Measurements from ENCODE around the gene SLC12A8.

SLC12A8 gene

DNA sequence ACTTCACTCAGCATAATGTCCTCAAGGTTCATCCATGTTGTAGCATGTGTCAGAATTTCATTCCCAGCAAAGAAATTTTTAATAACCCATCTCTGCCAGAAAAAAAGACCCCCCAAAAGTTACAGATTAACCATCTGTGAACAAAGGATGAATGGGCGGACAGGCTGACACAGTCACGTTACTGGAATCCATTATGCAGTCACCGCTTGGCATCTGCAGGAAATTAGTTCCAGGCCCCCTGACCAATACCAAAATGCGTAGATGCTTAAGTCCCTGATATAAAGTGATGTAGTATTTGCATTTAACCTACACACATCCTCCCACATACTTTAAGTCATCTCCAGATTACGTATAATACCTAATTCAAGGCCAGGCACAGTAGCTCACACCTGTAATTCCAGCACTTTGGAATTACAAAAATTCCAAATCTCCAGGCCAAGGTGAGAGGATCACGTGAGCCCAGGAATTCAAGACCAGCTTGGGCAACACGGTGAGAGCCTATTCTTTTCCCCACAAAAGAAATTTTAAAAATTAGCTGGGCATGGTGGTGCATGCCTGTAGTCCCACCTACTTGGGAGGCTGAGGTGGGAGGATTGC, 1.5 kb upstream of the SLC12A8 start:
- no peak for DNase-seq

- no peak for DNase-seq
Observed at GRCh38 chr3:125213364-125213755, 812 bp upstream of the SLC12A8 start.

GRCh38 chr3:125212091-125212508, 448 bp downstream of the SLC12A8 start:
- DNase-seq: no peak

DNA sequence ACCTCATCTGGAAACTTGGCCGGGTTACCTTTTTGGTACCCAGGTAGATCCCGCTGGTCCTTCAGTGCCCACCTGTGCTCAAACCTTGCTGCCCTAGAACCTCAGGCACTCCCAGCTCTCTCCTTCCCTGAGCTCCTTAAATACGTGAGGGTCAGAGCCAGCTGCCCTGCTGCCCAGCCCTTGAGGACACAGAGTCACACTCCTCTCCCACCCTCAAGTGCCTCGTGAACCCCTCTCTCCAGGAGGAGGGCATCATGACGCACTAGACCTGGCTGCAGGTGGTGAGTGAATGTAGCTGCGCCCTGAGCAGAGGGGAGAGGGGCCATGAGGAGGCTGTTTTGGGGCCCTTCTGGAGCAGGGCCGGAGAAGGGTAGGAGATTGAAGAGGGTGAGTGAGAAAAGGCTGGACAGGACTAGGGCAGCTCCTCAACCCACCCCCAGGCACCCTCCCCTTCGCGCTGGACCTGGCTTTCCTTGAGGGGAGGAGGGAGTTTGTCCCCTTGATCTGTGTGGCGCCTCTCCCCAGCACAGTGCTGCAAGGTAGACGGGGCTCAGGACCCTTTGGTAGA, 941 bp downstream of the SLC12A8 start:
- DNase-seq: no peak

DNA sequence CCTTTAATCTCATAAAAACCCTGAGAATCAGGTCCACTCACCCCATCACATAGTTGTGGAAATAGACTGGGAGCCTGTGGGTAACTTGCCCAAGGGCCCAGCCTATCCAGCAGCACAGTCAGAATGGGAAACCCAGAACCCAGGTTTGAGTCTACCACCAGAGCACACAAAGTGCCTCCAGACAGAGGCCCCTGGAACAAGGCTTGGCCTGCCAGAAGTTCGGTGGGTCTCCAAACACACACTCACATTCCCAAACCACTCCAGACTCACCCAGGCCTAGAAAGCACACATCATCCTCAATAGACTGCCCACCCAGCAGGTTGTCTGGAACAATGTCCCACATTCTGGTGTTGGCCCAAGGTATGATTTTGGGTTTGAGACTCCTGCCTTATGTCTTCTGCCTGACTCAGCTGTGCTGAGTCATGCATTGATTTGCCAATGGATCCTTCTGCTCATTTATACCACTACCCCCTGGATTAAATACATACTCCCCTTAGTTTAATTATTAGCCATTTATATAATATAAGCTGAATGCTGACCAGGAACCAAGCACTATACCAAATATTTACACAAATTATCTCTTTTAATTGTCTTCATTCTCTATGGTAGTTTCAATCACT, 4.5 kb downstream of the SLC12A8 start:
- DNase-seq: no peak

GRCh38 chr3:125207507-125207906, 5.0 kb downstream of the SLC12A8 start:
- DNase-seq: no peak

DNA sequence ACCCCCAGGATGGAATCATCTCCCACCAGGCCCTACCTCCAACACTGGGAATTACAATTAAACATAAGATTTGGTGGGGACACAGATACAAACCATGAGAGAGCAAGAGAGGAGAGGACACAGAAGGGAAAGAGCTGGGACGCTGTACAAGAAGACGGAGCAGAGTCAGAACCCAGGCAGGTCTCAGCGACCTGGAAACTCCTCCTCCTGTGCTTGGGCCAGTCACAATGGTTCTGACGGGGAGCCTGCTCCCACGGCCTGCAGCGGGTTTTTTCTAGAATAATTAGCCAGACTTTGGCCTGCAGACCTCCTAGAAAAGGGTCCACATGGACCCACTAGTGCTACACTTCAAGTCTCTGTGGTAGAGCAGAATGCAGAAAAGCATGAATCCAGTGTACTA, 5.6 kb downstream of the SLC12A8 start:
- no peak for DNase-seq

DNA sequence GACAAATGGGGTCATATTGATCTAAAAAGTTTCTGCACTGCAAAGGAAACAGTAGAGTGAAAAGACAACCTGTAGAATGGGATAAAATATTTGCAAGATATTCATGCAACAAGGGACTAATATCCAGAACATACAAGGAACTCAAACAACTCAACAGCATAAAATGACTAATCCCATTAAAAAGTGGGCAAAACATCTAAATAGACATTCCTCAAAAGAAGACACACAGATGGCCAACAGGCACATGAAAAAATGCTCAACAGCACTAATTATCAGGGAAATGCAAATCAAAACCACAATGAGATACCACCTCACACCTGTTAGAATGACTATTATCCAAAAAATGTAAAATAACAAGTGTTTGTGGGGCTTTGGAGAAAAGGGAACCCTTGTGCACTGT, 8.8 kb downstream of the SLC12A8 start:
- no peak for DNase-seq

- no peak for DNase-seq
Observed at GRCh38 chr3:125202197-125202596, 10.4 kb downstream of the SLC12A8 start.

DNA sequence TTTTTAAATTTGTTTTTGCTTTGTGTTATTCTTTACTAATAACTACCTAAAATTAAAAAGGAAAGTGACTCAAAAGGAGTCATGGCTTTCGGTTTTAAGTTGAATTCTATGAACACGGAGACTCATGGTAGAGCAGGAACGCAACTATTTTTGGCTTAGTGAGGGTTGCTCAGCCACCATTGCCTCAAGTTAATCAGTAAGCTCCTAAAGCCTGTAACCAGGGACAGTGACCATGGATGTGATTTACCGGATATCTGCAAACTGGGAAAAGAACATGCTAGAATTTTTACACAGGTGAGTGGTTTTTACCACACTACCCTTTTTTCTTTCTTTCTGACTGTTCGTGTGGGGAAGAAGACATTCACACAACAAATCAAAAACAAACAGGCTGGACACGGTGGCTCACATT, 11.8 kb downstream of the SLC12A8 start:
- no peak for DNase-seq

- DNase-seq: no peak
Observed at GRCh38 chr3:125194849-125195601, 17.5 kb downstream of the SLC12A8 start.

GRCh38 chr3:125194061-125194848, 18.3 kb downstream of the SLC12A8 start:
- DNase-seq: no peak

DNA sequence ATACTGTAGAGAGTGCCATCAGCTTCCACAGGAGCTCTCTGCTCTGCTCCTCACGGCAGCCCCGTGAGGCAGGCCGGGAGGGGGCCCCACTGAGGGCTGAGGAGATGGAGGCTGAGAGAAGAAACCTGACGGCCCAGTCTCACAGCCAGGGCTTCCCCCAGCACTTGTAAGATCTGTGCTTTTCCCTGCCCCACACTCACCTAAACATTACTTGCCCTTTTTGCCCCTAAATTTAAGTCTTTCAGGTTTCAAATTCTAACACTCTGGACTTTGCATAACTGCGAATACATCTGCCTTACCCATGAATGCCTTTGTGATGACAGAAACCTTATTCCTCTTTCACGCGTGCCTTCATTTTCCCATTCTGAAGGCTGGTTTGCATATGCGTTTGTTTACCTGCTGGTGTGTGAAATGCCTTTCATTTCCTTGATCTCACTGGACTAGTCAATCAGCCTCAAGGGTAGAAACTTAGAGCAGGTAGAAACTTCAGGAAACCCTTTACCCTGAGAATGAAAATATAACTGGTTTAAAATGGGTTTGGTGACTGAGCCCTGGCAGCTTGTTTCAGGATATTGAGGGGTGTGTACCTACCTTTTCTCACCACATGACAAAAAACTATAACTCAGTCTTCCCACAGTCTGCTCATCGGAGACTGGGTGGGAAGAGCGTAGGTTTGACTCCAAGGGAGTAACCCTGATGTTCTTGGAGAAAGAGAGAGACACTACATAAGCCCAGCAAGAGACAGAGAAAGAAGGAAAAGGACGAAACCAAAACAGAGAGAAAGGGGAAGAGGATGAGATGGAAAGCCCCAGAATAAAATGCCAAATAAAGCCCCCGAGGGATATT, 20.1 kb downstream of the SLC12A8 start:
- no peak for DNase-seq

- DNase-seq: no peak
Observed at GRCh38 chr3:125191730-125192129, 20.8 kb downstream of the SLC12A8 start.

- no peak for DNase-seq
Observed at GRCh38 chr3:125191256-125191655, 21.3 kb downstream of the SLC12A8 start.

- DNase-seq: no peak
Observed at GRCh38 chr3:125190786-125191185, 21.8 kb downstream of the SLC12A8 start.

DNA sequence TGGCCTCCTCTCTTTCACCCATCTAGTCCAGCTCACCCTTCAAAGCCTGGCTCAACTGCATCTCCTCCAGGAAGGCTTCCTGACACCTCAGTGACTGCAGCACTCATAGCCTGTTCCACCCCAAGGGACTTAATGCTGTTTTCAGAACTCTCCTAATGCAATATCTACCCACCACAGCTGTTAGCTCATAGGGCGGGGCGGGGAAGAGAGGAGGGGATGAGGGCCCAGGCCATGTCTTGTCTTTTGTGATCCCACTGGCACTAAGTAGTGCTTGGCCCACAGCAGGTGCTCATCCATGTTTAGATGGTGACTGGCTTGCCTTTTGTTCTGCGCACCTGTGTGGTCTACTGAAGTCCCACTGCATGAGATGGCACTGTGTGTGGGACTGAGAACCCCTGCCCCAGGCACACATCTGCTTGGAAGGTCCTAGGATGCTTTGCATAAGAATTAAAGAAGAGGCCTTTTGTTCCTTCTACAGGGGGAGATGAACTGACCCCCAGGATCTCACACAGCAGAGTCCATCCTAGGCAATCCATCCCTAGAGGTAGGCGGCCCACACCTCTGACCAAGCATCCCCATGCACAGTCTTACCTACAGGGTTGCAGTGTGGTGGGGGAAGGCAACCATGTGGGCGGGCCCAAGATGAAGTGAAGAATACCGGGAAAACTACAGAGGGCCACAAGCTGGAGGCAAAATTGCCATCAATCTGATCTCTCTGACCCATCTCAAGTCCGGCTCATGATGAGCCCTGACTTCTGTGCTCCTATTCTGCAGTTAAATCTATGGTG, 23.0 kb downstream of the SLC12A8 start:
- no peak for DNase-seq

- DNase-seq: no peak
Observed at GRCh38 chr3:125188955-125189354, 23.6 kb downstream of the SLC12A8 start.

- no peak for DNase-seq
Observed at GRCh38 chr3:125187599-125187910, 25.0 kb downstream of the SLC12A8 start.

- no peak for DNase-seq
Observed at GRCh38 chr3:125186800-125187598, 25.5 kb downstream of the SLC12A8 start.

Data from activated gamma-delta T cell treated with Interleukin-2 at 50 U/mL for 16 hours (primary cell).